IMR-90 (cell line): ENCODE measurements around the gene EMX1.

ENCODE experiments used
- MXI1 ChIP-seq: IDR thresholded peaks from 2 replicates; pipeline ENCODE4 v1.6.1; 2012; ENCODE audit warnings: low read depth, mild to moderate bottlenecking, low read length, moderate library complexity, borderline replicate concordance
- POLR2A ChIP-seq: IDR thresholded peaks from 2 replicates; pipeline ENCODE4 v1.6.1; 2012; ENCODE audit warnings: mild to moderate bottlenecking, low read depth, low read length
- RFX5 ChIP-seq: IDR thresholded peaks from 2 replicates; pipeline ENCODE4 v1.8.0; 2012; ENCODE audit warnings: low read depth, mild to moderate bottlenecking, low read length, moderate library complexity
- SMC3 ChIP-seq: fragments of 150-350 bp; IDR thresholded peaks from 2 replicates; pipeline ENCODE4 v1.6.1; 2016; ENCODE audit warnings: low read depth, mild to moderate bottlenecking, antibody characterized with exemption, low read length, moderate library complexity
- TF ChIP-seq, protein P1 (sequence below): conservative IDR thresholded peaks from 2 replicates; pipeline ENCODE4 v1.5.1; 2012; ENCODE audit warnings: mild to moderate bottlenecking, low read depth, low read length, improper control_type of control experiment

GRCh38 chr2:72917138-72917876 is at the start of gene EMX1:
- TF ChIP-seq, protein P1, sequence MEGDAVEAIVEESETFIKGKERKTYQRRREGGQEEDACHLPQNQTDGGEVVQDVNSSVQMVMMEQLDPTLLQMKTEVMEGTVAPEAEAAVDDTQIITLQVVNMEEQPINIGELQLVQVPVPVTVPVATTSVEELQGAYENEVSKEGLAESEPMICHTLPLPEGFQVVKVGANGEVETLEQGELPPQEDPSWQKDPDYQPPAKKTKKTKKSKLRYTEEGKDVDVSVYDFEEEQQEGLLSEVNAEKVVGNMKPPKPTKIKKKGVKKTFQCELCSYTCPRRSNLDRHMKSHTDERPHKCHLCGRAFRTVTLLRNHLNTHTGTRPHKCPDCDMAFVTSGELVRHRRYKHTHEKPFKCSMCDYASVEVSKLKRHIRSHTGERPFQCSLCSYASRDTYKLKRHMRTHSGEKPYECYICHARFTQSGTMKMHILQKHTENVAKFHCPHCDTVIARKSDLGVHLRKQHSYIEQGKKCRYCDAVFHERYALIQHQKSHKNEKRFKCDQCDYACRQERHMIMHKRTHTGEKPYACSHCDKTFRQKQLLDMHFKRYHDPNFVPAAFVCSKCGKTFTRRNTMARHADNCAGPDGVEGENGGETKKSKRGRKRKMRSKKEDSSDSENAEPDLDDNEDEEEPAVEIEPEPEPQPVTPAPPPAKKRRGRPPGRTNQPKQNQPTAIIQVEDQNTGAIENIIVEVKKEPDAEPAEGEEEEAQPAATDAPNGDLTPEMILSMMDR, result no peak
- TF ChIP-seq POLR2A (no peak), RFX5 (no peak), SMC3 (no peak), MXI1 (no peak)
